ENCODE measurements around the gene ZNF277.
A peak's percentile ranks its signal among the peaks of the same experiment; 100 is the strongest.

ZNF277 gene

GRCh38 chr7:112206238-112206990 is at the start of gene ZNF277, which contains the start of gene DOCK4:
Gene ZNF277, plus strand, starts transcription at chr7:112206695. Its CDS starts 22 bp downstream, at chr7:112206717.
Gene DOCK4, minus strand, starts transcription at chr7:112206399. Its CDS starts 261 bp downstream, at chr7:112206138.
- no peak for TF ChIP-seq JUND (IDR thresholded peaks at IDR 0.05; ENCODE audit: low read depth)
- peak; percentile 91 to 98 for DNase-seq (ENCODE audit: low read depth in 1 of 2, low spot score in 1 of 2)
- in situ Hi-C loops (cut with HindIII; ENCODE audit: low pct_unique_long_range_greater_than_20kb, low sequenced_read_pairs), result no loop called here

- in situ Hi-C loops (cut with HindIII; ENCODE audit: low pct_unique_long_range_greater_than_20kb, low sequenced_read_pairs), result no loop called here
- TF ChIP-seq JUND (IDR thresholded peaks at IDR 0.05; ENCODE audit: low read depth), result no peak
- DNase-seq (ENCODE audit: low read depth in 1 of 2, low spot score in 1 of 2), result no peak
These were observed 49.4 kb upstream of the ZNF277 start for GRCh38 chr7:112157072-112157471.

GRCh38 chr7:112159351-112159750 is 47.1 kb upstream of the ZNF277 start:
- no peak for TF ChIP-seq JUND (IDR thresholded peaks at IDR 0.05; ENCODE audit: low read depth)
- no peak for DNase-seq (ENCODE audit: low read depth in 1 of 2, low spot score in 1 of 2)
- in situ Hi-C loops (cut with HindIII; ENCODE audit: low pct_unique_long_range_greater_than_20kb, low sequenced_read_pairs), result no loop called here

- in situ Hi-C loops (cut with HindIII; ENCODE audit: low pct_unique_long_range_greater_than_20kb, low sequenced_read_pairs), result no loop called here
- DNase-seq (ENCODE audit: low read depth in 1 of 2, low spot score in 1 of 2), result no peak
- TF ChIP-seq JUND (IDR thresholded peaks at IDR 0.05; ENCODE audit: low read depth), result no peak
These were observed 46.2 kb upstream of the ZNF277 start for GRCh38 chr7:112160130-112160770.

GRCh38 chr7:112160771-112161150 is 45.7 kb upstream of the ZNF277 start:
- DNase-seq (ENCODE audit: low read depth in 1 of 2, low spot score in 1 of 2), result no peak
- in situ Hi-C loops (cut with HindIII; ENCODE audit: low pct_unique_long_range_greater_than_20kb, low sequenced_read_pairs), result no loop called here
- TF ChIP-seq JUND (IDR thresholded peaks at IDR 0.05; ENCODE audit: low read depth), result no peak

DNA sequence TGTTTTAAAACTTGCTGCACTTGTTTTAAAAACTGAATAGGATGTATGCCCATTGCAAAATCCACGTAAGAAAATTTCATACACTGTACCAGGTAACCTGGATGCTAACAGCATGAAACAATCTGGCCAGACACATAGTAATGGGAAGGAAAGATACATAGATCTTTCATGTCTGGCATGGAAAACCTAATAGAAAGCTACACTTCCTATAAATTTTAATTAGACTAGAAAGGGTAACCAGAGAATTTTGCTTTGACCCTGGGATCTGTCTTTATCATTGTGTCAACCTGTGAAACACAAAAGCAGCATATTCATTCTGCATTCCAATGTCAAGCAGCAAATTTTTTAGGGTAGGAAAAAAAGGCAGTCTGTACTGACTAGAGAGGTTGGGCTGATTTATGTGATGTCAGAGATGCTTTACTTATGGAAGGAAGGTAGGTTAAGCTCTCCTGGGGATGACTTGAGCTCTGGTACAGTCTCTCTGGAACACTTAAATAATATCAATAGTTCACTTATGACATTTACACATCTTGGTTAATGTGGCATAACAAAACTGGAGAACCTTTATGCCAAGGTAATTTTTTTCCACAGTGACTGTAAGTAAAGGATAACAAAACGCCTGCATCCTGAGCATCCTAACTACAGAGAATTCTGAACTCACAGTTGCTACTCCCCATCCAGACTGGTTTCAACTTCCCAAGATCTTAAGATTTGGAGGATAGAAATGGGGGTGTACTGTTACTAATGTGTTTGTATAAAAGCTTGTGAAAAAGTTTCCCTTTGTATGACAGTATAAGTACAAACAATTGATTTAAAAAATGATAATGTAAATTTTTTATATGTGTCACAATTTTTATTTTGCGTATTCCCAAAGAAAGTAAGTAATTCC is 45.0 kb upstream of the ZNF277 start:
- no peak for DNase-seq (ENCODE audit: low read depth in 1 of 2, low spot score in 1 of 2)
- no peak for TF ChIP-seq JUND (IDR thresholded peaks at IDR 0.05; ENCODE audit: low read depth)
- in situ Hi-C loops (cut with HindIII; ENCODE audit: low pct_unique_long_range_greater_than_20kb, low sequenced_read_pairs), result no loop called here

DNA sequence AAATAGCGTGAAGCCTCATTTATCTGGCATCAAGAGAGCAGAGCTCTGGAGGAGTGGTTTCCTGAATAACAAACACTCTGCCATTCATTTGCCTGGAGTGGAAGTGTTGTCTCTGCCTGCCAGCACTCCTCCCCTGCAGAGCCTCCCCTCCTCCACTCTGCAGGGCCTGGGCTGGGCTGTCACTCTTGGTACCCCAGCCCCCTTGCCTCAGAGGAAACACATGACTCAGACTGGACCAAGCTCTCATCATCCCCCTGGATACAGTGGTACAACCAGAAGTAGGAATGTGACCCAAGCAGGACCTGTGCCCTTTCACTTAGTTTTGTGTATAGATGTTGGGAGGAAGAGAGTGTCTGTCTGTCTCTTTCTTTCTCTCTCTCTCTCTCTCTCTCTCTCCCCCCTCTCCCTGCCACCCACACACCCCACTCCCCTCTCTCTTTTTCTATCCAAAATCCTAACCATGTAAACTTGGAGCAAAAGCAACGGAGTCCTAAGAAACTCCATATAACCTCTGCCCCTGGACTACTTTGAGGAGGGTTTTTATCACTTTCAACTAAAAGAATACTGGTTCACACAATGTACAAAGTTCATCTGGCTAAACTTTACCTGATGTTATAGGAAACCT is 44.2 kb upstream of the ZNF277 start:
- no peak for DNase-seq (ENCODE audit: low read depth in 1 of 2, low spot score in 1 of 2)
- in situ Hi-C loops (cut with HindIII; ENCODE audit: low pct_unique_long_range_greater_than_20kb, low sequenced_read_pairs), result no loop called here
- no peak for TF ChIP-seq JUND (IDR thresholded peaks at IDR 0.05; ENCODE audit: low read depth)

DNA sequence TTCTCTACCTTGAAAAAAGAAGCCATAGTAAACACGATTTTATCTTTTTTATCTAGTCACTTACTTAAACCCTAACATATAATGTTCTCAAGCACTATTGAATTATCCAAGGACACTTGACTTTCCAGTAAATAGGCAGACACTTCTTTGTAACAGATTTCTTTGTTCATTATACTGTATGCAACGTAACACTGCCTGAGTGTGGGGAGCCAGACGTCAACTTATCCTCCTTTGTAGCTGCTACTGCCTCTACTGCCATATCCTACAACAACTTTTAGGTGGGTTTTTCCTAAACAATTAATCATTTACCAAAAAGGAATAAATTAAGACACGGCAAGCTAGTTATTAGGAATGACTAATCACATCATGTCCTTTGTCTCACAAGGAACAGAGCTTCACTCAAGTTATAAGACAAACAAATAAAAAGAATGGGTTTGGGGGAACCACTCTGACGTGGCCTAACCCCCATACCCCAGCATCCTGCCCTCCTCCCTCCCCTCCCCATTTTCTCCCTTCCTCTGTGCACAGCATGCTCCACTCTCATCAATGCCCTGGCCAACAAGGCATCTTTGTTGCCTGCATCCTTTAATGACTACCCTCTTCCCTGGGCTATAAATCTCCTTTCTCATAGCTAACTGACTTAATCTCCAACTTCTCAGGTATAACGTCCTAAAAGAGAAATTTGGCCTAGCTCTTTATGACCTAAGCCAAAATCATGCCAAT is 43.5 kb upstream of the ZNF277 start:
- TF ChIP-seq JUND (IDR thresholded peaks at IDR 0.05; ENCODE audit: low read depth), result no peak
- DNase-seq (ENCODE audit: low read depth in 1 of 2, low spot score in 1 of 2), result no peak
- in situ Hi-C loops (cut with HindIII; ENCODE audit: low pct_unique_long_range_greater_than_20kb, low sequenced_read_pairs), result no loop called here

DNA sequence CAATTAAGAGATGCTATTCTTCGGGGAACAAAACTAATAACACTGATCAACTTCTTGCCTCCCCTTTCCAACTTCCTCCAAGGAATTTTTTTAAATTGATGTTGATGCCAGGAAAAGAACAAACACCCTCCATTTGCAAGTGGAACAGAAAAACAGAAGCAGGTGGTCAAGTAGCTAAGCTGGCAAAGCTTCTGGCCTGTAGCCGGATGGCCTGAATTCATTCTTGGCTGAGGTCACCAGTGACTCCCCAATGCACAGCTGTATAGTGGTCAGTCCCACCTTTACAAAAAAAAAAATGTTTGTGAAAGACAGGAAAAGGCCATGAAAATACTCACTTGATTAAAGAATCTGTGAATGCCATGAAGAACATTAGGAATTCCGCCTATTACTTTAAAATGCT is 39.3 kb upstream of the ZNF277 start:
- DNase-seq (ENCODE audit: low read depth in 1 of 2, low spot score in 1 of 2), result no peak
- TF ChIP-seq JUND (IDR thresholded peaks at IDR 0.05; ENCODE audit: low read depth), result no peak
- in situ Hi-C loops (cut with HindIII; ENCODE audit: low pct_unique_long_range_greater_than_20kb, low sequenced_read_pairs), result no loop called here

DNA sequence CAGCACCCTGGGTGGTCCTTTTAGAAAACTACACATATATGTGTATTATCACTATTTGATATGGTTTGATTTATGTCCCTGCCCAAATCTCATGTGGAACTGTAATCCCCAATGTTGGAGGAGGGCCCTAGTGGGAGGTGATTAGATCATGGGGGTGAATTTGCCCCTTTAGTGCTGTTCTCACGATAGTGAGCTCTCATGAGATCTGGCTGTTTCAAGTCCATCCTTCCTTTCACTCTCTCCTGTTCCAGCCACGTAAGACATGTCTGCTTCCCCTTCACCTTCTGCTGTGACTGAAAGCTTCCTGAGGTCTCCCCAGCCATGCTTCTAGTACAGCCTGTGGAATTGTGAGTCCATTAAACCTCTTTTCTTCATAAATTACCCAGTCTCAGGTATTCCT is 37.6 kb upstream of the ZNF277 start:
- no peak for DNase-seq (ENCODE audit: low read depth in 1 of 2, low spot score in 1 of 2)
- no peak for TF ChIP-seq JUND (IDR thresholded peaks at IDR 0.05; ENCODE audit: low read depth)
- in situ Hi-C loops (cut with HindIII; ENCODE audit: low pct_unique_long_range_greater_than_20kb, low sequenced_read_pairs), result no loop called here

DNA sequence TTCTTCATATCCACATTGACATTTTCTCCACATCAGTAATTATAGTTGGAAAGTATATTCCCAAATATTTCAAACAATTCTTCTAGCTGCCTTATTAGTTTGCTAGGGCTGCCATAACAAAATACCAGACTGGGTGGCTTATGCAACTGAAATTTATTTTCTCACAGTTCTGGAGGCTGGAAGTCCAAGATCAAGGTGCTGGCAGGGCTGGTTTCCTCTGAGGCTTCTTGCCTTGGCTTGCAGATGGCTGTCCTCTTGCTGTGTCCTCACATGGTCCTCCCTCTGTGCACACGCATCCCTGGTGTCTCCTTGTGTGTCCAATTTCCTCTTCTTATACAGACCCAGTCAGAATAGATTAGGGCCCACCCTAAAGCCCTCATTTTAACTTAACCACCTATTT is 34.8 kb upstream of the ZNF277 start:
- DNase-seq (ENCODE audit: low read depth in 1 of 2, low spot score in 1 of 2), result no peak
- TF ChIP-seq JUND (IDR thresholded peaks at IDR 0.05; ENCODE audit: low read depth), result no peak
- in situ Hi-C loops (cut with HindIII; ENCODE audit: low pct_unique_long_range_greater_than_20kb, low sequenced_read_pairs), result no loop called here

Data from T47D (cell line).